Loucy (cell line): ENCODE measurements around the gene COPE.

Experiments
- H2AFZ ChIP-seq: fragments of 200-600 bp; sonication (generic); 2 replicates; pipeline ENCODE4 v1.6.0; 2016; ENCODE audit warnings: antibody characterized with exemption, mild to moderate bottlenecking, low read length, moderate library complexity
- H3F3A ChIP-seq: fragments of 200-600 bp; 2 replicates; pipeline ENCODE4 v1.6.0; 2016; ENCODE audit warnings: antibody characterized with exemption, low read depth, mild to moderate bottlenecking
- H3K27me3 ChIP-seq: fragments of 200-600 bp; sonication (generic); 2 replicates; pipeline ENCODE4 v1.6.1; 2014; ENCODE audit warnings: low read length, mild to moderate bottlenecking; ENCODE audit not compliant: insufficient read depth, poor library complexity, severe bottlenecking
- H3K36me3 ChIP-seq: fragments of 200-600 bp; sonication (generic); 2 replicates; pipeline ENCODE4 v1.6.1; 2016; ENCODE audit warnings: low read length; ENCODE audit not compliant: insufficient read depth
- H3K4me1 ChIP-seq: fragments of 200-600 bp; sonication (generic); 2 replicates; pipeline ENCODE4 v1.5.1; 2014; ENCODE audit warnings: low read length, mild to moderate bottlenecking; ENCODE audit not compliant: insufficient read depth, poor library complexity, severe bottlenecking
- H3K4me2 ChIP-seq: fragments of 200-600 bp; sonication (generic); 2 replicates; pipeline ENCODE4 v1.6.0; 2014; ENCODE audit warnings: antibody characterized with exemption, low read length, low read depth, mild to moderate bottlenecking; ENCODE audit not compliant: poor library complexity, severe bottlenecking
- H3K4me3 ChIP-seq: fragments of 200-600 bp; sonication (generic); 2 replicates; pipeline ENCODE4 v1.5.1; 2014; ENCODE audit warnings: low read length, mild to moderate bottlenecking, mixed read lengths; ENCODE audit not compliant: poor library complexity, severe bottlenecking
- H3K79me2 ChIP-seq: fragments of 200-600 bp; sonication (generic); 2 replicates; pipeline ENCODE4 v1.6.1; 2014; ENCODE audit warnings: low read length; ENCODE audit not compliant: insufficient read depth
- H3K9ac ChIP-seq: fragments of 200-600 bp; sonication (generic); 2 replicates; pipeline ENCODE4 v1.6.0; 2014; ENCODE audit warnings: mild to moderate bottlenecking, low read depth, low read length, moderate library complexity; ENCODE audit not compliant: poor library complexity, severe bottlenecking
- H3K9me2 ChIP-seq: fragments of 200-600 bp; sonication (generic); replicated peaks from 2 replicates; pipeline ENCODE4 v1.6.1; 2016; ENCODE audit warnings: low read depth, low read length, mixed read lengths
- H3K9me3 ChIP-seq: fragments of 200-600 bp; sonication (generic); 2 replicates; pipeline ENCODE4 v1.6.1; 2014; ENCODE audit warnings: mild to moderate bottlenecking, antibody characterized with exemption, low read length, low read depth; ENCODE audit not compliant: insufficient read depth
- H4K20me1 ChIP-seq: fragments of 200-600 bp; sonication (generic); 2 replicates; pipeline ENCODE4 v1.6.0; 2014; ENCODE audit warnings: antibody characterized with exemption, low read length, mild to moderate bottlenecking; ENCODE audit not compliant: insufficient read depth, poor library complexity, severe bottlenecking
- CTCF ChIP-seq: fragments of 200-600 bp; sonication (generic); conservative IDR thresholded peaks from 2 replicates; pipeline ENCODE4 v1.5.1; 2014; ENCODE audit warnings: mild to moderate bottlenecking, antibody characterized with exemption, low read length
- EZH2phosphoT487 ChIP-seq: fragments of 200-600 bp; IDR thresholded peaks from 2 replicates; pipeline ENCODE4 v1.6.1; 2018; ENCODE audit warnings: antibody characterized with exemption, mild to moderate bottlenecking, moderate library complexity, borderline replicate concordance

Gene COPE

GRCh38 chr19:18859676-18860301 lies 59.4 kb downstream of the COPE start:
- TF ChIP-seq CTCF: no peak
- no peak for TF ChIP-seq EZH2phosphoT487
- no peaks in the 10 kb centered on the region for H3K27me3 ChIP-seq
- peaks cover 6% of the 10 kb centered on the region for H4K20me1 ChIP-seq
- no peak overlapping the region for H3K4me2 ChIP-seq
- H3K9ac ChIP-seq: no peak overlapping the region
- no peak overlapping the region for H2AFZ ChIP-seq
- no peaks in the 10 kb centered on the region for H3F3A ChIP-seq
- H3K4me1 ChIP-seq: no peaks in the 10 kb centered on the region
- H3K4me3 ChIP-seq: no peak overlapping the region
- no peaks in the 10 kb centered on the region for H3K79me2 ChIP-seq
- peaks cover 98% of the 10 kb centered on the region; the same call in 1 of the 2 replicates for H3K36me3 ChIP-seq
- no peaks in the 10 kb centered on the region for H3K9me2 ChIP-seq
- no peaks in the 10 kb centered on the region for H3K9me3 ChIP-seq

DNA sequence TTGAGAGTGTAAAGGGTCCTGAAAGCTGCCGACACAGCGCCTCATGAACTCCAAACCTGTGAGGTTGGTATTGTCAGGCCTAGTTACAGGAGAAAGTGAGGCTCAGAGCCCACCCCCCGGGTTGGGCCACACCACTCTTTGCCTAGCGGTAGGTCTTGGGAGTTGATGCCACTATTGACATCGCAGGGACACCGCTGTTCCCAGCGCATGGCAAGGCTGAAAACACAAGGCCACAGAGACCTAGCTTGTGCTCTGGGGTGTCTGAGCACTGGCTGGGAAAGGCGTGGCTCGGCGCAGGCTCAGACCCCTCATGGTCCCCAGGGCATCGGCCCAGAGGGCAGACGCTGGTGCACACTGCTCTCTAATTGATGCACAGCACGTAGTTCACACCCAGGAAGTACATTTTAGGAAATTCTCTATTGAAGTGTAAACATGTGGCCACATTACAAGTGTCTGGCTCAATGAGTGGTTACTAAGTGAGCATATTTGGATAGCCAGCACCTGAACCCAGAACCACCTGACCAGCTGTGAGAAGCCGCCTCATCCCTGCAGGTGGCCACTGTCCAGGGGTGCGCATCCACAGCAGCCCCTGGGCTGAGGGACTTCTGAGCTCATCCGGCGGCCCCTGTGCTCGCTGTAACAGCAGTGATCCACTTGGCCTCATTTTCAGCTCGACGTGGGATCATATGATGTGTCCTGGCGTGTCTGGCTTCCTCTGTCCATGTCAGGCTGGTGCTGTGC lies 60.1 kb downstream of the COPE start:
- Histone ChIP-seq H4K20me1 (peaks cover 6% of the 10 kb centered on the region), H3F3A (no peaks in the 10 kb centered on the region), H3K4me3 (no peak overlapping the region), H3K4me2 (no peak overlapping the region), H3K79me2 (no peaks in the 10 kb centered on the region), H3K4me1 (no peaks in the 10 kb centered on the region), H3K9ac (no peak overlapping the region), H3K9me2 (no peaks in the 10 kb centered on the region), H3K9me3 (no peaks in the 10 kb centered on the region), H2AFZ (no peak overlapping the region), H3K36me3 (peaks cover 99% of the 10 kb centered on the region; the same call in 1 of the 2 replicates), H3K27me3 (no peaks in the 10 kb centered on the region)
- TF ChIP-seq CTCF (no peak), EZH2phosphoT487 (no peak)

GRCh38 chr19:18857223-18857622 lies 62.0 kb downstream of the COPE start:
- TF ChIP-seq CTCF: no peak
- TF ChIP-seq EZH2phosphoT487: no peak
- no peak overlapping the region for H3K9ac ChIP-seq
- no peaks in the 10 kb centered on the region for H3K9me2 ChIP-seq
- H4K20me1 ChIP-seq: peaks cover 15% of the 10 kb centered on the region
- no peaks in the 10 kb centered on the region for H3K4me1 ChIP-seq
- H3K79me2 ChIP-seq: no peaks in the 10 kb centered on the region
- no peak overlapping the region for H3K4me2 ChIP-seq
- H3K36me3 ChIP-seq: peaks cover 98% of the 10 kb centered on the region; the same call in 1 of the 2 replicates
- H2AFZ ChIP-seq: no peak overlapping the region
- H3K27me3 ChIP-seq: no peaks in the 10 kb centered on the region
- no peak overlapping the region for H3K4me3 ChIP-seq
- no peaks in the 10 kb centered on the region for H3K9me3 ChIP-seq
- H3F3A ChIP-seq: no peaks in the 10 kb centered on the region
